GM10266 (cell line): ENCODE measurements around the gene DENND2D.

Experiments used
- DNase-seq: peaks from one replicate; pipeline ENCODE4 v3.0.0; 2012; ENCODE audit errors: extremely low spot score
- CTCF ChIP-seq: IDR thresholded peaks from 2 replicates; pipeline ENCODE4 v1.5.1; 2012; ENCODE audit warnings: mild to moderate bottlenecking, low read depth; ENCODE audit not compliant: control insufficient read depth, insufficient read depth; ENCODE audit errors: missing control alignments

DENND2D gene

GRCh38 chr1:111145542-111145941 is 54.9 kb downstream of the DENND2D start:
- no peak for DNase-seq
- TF ChIP-seq CTCF: no peak

GRCh38 chr1:111142356-111142975 is 58.0 kb downstream of the DENND2D start:
- DNase-seq: no peak
- TF ChIP-seq CTCF: no peak

- TF ChIP-seq CTCF: no peak
- DNase-seq: no peak
Measured at GRCh38 chr1:111141245-111142220, 58.9 kb downstream of the DENND2D start.

GRCh38 chr1:111140680-111140967 is 59.8 kb downstream of the DENND2D start:
- TF ChIP-seq CTCF: no peak
- DNase-seq: no peak

GRCh38 chr1:111139956-111140679 is 60.3 kb downstream of the DENND2D start, which contains the start of the genes CEPT1 and DRAM2:
Gene CEPT1, plus strand, starts transcription at chr1:111140223. Its CDS starts 7,492 bp downstream, at chr1:111147715.
Gene DRAM2, minus strand, starts transcription at chr1:111140093. Its CDS starts 8,539 bp downstream, at chr1:111131554.
- TF ChIP-seq CTCF: no peak
- peak; percentile 88 for DNase-seq

- peak; percentile 27 for DNase-seq
- TF ChIP-seq CTCF: no peak
Measured at GRCh38 chr1:111139324-111139955, 61.0 kb downstream of the DENND2D start.
